HG03066 (cell line): ENCODE data around the gene NUBP2.

Experiments
- ATAC-seq: cut with Tn5 transposase; IDR thresholded peaks from one replicate; pipeline ENCODE4 v1.9.1; 2021; ENCODE audit warnings: low read depth; ENCODE audit not compliant: unreplicated experiment

The NUBP2 gene

DNA sequence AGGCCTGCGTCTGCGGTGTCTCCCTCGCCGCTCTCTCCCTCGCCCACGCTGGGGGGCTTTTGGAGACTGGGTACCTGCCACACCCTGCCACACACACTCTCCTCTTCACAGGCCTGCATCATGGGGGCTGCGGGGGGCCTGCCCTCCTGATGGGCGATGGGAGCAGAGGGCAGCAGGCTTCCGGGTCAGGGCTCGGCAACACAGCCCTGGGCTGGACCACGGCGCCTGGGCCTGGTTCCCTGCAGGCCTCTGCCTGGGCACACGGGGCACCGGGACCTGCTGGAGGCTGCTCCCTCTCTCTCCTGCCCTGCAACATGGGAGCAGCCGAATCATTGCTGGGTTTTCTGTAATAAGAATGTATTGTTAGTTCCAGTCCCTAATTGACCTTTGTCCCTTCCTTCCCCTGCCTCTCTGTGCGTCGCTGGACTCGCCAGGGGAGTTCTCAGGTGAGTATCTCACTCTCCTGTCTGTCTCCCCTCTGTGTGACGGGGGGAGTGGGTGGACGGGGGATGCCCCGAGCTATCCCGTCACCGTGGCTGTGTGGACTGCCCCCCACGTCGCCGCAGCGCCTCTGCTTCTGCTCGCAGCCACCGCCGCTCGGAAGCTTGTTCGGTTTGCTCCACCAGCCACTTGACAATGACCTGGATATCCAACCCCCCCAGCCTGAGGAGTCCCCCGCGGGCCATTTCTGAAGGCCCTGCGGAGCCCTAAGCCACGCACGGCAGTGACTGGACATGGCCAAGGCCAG is 24.9 kb upstream of the NUBP2 start:
- ATAC-seq: no peak

DNA sequence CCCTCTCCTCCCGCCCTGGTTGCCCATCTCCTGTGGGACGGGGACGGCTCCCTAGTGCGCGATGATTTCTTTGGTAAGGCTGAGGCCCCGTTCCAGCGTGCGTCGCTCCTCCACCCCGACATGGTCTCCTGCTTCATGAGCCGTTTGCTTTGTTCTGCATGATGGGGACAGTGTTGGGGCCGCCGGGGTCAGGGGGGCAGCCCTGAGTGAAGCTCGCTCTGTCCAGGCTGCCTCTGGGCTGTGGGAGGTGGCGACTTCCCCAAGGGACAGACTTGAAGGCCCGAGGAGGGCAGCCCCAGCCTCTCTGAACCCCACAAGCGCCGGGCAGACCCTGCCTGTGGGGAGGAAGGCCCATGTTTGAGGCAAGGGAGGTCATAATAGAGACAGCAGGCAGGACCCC is 23.8 kb upstream of the NUBP2 start:
- no peak for ATAC-seq

DNA sequence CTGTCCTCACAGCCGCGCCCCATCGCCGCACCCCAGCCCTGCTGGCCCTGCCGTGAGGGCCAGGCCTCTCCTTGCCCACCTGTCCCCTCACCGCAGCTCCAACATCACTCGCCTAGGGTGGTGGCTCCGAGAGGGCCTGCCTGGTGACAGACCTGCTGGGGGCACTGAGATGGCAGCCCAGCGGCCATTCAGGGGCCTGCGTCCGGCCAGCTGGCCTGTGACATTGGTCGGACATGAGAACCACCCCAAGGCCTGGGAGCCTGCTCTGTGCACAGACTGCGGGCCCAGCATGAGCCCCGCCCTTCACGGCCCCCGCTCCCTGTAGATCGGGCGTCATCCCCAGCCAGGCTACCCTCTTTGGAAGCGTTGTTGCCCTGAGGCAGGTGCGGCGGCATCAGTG is 23.2 kb upstream of the NUBP2 start:
- ATAC-seq: no peak

DNA sequence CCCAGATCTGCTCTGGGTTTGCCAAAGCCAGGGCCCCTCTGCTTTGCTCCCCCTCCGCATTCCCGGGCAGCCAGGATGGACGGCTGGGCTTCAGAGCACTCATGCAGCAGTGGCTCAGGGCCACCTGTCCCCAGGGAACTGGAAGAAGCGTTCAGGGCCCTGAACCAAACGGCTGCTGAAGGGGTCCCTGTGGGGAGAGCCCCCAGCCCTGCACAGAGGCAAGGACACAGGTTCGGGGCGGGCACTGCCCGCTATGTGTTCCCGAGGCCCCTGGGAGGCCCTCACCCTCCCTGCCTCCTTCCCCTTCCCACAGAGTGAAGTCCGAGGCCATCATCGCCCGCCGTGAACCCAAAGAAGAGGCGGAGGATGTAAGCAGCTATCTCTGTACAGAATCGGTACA is 21.8 kb upstream of the NUBP2 start:
- no peak for ATAC-seq

DNA sequence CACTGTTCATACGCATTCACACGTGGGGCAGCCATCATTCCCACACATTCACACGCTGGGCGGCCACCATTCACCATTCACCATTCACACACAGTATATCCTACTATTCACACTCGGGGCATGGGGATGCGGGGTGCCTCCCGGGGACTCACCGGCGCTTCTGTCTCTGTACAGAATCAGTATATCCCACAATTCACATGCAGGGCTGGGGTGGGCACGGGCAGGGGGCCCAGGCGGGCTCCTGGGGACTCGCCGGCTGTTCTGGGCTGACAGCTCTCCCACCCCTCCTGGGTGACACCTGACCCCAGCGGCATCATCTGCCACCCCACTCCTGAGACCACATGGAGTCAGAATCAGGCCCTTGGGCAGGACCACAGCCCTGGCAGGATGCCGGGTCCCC is 21.0 kb upstream of the NUBP2 start:
- ATAC-seq: no peak

DNA sequence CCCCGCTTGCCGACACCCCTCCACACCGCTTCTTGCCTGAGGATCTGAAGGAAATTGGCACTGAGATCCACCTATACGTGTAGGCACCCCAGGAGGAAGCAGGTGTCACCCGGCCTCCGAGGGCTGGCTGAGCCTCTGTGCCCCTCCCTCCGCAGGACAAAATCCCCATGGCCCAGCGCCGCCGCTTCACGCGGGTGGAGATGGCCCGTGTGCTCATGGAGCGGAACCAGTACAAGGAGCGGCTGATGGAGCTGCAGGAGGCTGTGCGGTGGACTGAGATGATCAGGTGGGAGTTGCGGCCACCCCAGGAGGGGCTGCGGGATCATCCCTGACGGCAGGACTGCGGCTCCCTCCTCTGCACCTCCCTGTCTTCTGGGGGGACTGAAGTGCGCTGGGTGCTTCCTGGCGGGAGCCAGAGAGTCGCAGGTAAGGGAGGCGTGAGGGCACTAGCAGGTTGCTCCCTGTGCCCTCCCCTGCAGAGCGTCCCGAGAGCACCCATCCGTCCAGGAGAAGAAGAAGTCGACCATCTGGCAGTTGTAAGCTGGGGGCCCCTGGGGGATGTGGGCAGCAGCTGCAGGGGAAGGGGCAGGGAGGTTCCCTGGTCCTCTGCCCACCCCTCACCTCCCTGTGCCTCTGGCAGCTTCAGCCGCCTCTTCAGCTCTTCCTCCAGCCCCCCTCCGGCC is 20.4 kb upstream of the NUBP2 start:
- no peak for ATAC-seq

DNA sequence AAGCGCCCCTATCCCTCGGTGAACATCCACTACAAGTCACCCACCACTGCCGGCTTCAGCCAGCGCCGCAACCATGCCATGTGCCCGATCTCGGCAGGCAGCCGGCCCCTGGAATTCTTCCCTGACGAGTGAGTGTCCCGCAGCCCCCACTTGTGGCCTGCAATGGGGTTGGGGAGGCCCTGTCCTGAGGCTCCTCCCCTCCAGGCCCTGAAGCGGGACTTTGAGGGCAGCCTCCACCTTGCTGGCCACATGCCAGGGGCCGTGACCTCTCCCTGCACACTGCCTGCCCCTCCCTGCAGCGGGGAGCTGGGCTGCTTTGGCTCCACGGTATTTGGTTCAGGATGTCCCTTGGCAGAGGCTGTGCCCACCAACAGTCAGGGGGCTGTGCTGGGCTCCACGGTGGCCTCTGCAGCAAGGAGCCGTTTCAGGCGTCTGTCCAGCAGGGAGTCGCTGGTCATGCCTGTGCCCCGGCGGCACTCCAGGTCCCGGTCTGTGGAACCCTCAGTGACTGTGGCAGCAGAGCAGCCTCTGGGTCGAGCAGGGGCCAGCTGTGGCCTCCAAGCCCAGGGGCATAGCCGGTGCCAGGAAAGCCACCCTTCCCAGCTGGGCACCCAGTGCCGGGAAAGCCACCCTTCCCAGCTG is 19.8 kb upstream of the NUBP2 start:
- no peak for ATAC-seq

DNA sequence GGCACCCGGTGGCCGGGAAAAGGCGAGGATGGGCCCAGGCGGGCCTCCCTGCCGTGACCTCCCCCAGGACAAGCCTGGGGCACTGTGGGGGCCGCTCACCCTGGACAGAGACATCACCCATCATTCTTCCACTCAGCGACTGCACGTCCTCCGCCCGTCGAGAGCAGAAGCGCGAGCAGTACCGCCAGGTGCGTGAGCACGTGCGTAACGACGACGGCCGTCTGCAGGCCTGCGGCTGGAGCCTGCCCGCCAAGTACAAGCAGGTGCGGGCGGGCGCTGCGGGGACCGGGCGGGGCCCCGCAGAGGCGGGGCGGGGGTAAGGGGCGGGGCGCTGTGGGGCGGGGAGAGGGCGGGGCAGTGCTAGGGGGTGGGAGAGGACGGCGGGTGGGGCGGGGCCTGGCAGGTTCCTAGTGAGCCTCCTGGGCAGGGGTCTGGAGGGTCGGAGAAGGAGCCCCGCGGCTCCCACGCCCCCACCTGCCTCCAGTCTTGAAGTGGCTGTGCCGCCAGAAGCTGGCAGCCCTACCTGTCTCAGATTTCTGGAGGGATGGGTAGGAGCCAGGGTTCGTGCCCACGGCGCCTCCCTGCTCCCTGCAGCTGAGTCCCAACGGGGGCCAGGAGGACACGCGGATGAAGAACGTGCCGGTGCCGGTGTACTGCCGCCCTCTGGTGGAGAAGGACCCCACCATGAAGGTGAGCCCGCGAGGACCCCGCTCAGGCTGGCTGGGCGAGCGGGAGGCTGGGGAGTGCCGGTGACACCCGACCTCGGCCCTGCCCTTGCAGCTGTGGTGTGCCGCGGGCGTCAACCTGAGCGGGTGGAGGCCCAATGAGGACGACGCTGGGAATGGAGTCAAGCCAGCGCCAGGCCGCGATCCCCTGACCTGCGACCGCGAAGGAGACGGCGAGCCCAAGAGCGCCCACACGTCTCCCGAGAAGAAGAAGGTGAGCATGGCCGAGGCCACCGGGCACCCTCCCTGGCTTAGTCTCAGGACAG is 18.9 kb upstream of the NUBP2 start:
- ATAC-seq: no peak

DNA sequence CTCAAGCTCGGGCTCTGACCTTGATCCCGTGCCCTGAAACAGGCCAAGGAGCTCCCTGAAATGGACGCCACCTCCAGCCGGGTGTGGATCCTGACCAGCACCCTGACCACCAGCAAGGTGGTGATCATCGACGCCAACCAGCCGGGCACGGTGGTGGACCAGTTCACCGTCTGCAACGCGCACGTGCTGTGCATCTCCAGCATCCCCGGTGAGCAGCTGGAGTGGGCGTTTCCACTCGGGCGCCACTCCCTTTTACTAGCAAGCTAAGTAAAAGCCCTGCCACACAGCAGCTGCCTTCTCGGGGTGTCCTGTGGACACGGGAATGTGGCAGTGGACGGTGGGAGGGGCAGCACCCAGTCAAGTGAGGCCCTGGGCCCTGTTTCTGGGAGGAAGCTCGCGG is 17.8 kb upstream of the NUBP2 start:
- no peak for ATAC-seq

DNA sequence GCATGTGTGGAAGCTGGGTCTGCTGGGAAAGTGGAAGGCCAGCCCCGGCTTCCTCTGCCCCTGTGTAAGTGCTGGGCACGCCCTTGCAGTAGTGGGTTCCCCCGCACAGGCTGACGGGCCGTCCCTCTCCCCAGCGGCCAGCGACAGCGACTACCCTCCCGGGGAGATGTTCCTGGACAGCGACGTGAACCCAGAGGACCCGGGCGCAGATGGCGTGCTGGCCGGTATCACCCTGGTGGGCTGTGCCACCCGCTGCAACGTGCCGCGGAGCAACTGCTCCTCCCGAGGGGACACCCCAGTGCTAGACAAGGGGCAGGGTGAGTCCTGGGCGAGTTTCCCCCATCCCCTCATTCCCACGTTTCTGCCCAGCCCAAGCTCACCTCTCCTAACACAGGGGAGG is 16.9 kb upstream of the NUBP2 start:
- ATAC-seq: no peak

DNA sequence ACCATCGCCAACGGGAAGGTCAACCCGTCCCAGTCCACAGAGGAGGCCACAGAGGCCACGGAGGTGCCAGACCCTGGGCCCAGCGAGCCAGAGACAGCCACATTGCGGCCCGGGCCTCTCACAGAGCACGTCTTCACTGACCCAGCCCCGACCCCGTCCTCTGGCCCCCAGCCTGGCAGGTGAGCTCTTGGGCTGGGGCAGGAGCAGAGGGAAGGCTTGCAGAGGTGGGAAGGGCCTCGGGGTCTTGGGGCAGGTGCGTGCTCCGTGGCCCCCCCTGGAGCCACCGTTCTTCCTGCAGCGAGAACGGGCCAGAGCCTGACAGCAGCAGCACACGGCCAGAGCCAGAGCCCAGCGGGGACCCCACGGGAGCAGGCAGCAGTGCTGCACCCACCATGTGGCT is 16.5 kb upstream of the NUBP2 start:
- no peak for ATAC-seq

DNA sequence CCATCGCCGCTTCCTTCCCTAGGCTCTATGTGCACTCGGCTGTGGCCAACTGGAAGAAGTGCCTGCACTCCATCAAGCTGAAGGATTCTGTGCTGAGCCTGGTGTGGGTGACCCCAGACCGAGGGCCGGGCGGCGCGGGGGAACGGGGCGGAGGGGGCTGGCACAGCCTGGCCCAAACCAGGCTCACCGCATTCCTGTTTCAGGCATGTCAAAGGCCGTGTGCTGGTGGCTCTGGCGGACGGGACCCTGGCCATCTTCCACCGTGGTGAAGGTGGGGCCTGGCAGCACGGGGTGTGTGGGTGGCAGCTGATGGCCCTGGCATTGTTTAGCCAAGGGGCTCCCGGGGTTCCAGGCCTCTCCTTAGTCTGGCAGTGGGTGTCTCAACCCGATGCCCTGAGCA is 16.1 kb upstream of the NUBP2 start:
- ATAC-seq: no peak

DNA sequence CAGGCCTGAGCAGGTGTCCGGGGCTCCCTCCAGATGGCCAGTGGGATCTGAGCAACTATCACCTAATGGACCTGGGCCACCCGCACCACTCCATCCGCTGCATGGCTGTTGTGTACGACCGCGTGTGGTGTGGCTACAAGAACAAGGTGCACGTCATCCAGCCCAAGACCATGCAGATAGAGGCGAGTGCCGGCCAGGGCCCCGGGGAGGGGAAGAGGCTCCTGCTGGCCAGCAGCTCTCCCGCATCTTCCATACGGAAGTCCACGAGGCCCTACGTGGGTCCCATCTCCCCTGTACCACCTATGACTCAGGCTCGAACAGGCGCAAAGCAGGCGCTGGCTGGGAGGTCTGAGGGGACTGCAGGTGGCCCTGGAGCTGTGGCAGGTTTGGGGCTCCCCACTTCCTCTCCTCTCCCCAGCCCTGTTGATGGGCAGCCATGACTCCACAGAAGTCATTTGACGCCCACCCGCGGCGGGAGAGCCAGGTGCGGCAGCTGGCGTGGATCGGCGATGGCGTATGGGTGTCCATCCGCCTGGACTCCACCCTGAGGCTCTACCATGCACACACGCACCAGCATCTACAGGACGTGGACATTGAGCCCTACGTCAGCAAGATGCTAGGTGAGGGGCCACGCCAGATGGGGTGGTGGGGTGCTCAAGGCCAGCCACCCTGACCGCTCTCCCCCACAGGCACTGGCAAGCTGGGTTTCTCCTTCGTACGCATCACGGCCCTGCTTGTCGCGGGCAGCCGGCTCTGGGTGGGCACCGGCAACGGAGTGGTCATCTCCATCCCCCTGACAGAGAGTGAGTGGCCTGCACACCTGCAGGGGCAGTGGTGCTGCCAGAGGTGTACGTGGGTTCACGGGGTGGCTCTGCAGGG is 15.4 kb upstream of the NUBP2 start:
- ATAC-seq: no peak

DNA sequence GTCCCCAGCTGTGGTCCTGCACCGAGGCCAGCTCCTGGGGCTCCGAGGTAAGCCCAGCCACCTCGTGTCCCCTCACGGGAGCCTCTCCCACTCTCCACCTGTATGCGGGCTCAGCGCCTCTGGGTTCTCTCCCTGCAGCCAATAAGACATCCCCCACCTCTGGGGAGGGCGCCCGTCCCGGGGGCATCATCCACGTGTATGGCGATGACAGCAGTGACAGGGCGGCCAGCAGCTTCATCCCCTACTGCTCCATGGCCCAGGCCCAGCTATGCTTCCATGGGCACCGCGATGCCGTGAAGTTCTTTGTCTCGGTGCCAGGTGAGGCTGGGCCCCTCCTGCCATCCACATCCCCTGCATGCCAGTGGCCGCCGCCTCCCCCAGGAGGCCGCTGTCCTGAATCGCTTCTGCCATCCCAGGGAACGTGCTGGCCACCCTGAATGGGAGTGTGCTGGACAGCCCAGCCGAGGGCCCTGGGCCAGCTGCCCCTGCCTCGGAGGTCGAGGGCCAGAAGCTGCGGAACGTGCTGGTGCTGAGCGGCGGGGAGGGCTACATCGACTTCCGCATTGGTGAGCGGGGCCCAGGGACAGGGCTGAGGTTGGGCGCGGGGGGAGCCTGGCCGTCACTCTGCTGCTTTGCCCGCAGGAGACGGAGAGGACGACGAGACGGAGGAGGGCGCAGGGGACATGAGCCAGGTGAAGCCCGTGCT is 14.5 kb upstream of the NUBP2 start:
- ATAC-seq: no peak

DNA sequence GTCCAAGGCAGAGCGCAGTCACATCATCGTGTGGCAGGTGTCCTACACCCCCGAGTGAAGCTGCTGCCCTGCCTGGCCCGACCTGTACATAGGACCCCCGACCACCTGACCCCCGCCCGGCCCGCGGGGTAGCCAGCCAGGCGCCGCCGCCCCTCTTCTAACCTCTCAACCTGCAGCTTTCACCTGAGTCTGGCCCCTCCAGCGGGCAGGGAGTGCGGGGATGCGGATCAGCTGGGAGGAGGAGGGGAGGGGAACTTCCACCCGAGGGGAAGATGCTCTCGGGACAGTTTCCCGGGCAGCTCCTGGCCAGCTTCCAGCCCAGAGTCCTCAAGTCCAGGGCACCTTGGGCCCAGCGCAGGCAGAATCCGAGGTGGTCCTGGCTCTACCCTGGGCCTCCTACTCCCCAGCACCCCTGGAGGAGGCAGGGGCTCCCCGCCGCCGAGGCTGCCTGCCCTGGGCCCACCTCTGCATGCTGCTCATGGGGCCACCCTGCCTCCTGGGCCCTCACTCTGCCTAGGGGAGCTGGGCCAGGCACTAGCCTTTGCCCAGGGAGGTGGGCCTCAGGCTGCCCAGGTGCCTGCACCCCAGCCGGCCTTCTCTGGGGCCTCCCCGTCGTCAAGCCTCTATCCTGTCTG is 13.9 kb upstream of the NUBP2 start:
- ATAC-seq: no peak

DNA sequence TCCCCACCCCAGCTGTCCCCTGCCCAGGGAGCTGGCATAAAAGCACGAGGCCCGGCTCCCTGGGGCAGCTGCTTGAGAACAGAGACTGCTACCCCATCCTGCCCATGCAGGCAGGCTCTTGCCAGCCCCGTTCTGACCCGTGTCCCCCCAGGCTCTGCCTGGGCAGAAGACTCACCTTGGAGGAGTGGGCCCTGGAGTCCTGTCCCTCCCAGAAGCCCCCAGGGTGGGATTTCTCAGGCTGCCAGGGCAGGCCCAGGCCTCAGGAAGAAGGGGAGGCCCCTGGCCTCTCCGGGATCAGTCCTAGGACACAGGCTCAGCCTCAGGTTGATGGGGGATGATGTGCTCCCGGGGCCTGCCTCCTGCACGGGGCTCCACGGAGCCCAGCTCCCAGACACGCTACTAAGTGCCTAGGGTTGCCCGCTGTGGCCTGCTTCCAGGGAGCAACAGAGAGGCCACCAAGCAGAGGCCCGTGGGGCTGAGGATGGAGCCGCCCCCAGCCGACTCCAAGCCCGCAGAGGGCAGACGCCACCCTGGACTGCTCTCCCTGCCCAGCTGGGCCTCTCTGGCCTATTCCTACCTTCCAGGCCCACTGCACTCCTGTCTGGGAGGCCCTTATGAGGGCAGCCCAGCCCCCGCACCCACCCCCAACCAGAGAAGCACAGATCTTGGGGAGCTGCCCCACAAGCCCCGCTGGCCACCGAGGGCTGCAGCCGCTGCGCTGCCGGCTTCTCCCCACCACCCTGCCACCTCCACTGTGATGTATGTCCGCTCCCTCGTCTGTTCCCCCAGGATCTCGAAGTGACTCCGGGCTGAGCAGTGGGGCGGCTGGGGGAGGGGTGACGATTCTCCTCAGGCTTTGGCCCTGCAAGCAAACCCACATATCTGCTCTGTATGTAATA is 13.1 kb upstream of the NUBP2 start:
- ATAC-seq: no peak

DNA sequence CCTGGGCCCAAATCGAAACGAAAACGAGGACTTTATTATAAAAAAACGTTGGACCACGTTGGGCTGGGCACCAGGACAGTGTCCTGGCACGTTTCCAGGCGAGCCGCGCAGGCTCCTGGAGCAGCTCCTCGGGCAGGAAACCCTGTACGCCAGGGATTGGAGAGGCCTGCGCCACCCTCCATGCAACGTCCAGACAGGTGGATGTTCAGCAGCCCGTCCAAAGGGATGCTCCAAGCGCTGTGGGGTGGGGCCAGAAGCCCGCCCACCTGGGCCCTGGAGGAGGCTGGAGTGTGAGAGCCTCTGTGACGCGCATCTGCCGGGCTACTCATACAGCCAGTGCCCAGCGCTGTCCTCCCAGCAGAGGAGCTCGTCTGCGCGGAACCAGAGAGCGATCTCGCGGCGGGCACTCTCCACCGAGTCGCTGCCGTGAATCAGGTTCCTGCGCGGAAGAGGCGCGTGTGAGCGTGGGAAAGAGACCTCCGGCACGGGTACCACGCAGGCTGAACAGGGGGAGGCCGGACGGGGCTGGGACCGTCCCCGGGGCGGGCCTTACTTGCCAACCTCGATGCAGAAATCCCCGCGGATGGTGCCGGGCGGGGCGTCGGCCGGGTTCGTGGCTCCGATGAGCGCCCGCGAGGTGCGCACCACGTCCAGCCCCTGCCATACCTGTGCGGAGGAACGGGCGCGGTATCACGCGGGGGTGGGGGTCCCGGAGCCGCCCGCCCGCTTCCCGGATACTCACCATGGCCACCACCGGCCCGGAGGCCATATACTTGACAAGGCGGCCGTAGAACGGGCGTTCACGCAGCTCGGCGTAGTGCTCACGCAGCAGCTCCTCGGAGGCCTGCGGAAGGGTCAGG is 12.2 kb upstream of the NUBP2 start:
- no peak for ATAC-seq
